Measurements from ENCODE around the gene CERS3. TPM values are rescaled to one million over a fixed set of nuclear protein-coding genes. Genes with fewer than 3 reads are reported as not detected.

CERS3 gene
- total RNA-seq, 1 donor from 2014 or later, result not detected

DNA sequence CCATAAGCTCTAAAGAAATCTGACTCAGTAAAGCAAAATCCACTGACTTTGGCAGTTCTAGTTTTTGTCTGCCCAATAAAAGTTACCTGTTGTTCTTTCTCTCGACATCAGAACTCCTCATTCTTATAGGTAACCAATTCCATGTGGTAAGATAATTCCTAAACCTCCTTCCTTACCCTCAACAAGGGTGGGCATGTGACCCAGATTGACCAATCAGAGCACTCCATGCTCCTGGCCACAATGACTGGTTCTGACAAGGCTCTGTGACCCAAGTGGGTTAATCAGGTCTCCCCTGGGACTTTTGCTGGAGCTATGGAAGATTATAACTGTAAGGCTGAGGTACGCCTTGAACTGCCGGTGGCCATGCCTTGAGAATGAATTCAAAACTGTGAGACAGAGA lies 41.5 kb upstream of the CERS3 start:
- no peaks in the 10 kb centered on the region for H3K27me3 Mint-ChIP-seq (ENCODE audit: unreplicated experiment)
- H3K36me3 Mint-ChIP-seq (ENCODE audit: low read depth, unreplicated experiment), result peaks cover 5% of the 10 kb centered on the region
- H3K4me3 Mint-ChIP-seq (ENCODE audit: unreplicated experiment), result no peak overlapping the region
- H3K27ac Mint-ChIP-seq (ENCODE audit: unreplicated experiment), result no peak overlapping the region
- DNase-seq (ENCODE audit: low spot score), result no peak
- H3K9me3 Mint-ChIP-seq (ENCODE audit: unreplicated experiment), result no peaks in the 10 kb centered on the region
- TF ChIP-seq, protein P1, sequence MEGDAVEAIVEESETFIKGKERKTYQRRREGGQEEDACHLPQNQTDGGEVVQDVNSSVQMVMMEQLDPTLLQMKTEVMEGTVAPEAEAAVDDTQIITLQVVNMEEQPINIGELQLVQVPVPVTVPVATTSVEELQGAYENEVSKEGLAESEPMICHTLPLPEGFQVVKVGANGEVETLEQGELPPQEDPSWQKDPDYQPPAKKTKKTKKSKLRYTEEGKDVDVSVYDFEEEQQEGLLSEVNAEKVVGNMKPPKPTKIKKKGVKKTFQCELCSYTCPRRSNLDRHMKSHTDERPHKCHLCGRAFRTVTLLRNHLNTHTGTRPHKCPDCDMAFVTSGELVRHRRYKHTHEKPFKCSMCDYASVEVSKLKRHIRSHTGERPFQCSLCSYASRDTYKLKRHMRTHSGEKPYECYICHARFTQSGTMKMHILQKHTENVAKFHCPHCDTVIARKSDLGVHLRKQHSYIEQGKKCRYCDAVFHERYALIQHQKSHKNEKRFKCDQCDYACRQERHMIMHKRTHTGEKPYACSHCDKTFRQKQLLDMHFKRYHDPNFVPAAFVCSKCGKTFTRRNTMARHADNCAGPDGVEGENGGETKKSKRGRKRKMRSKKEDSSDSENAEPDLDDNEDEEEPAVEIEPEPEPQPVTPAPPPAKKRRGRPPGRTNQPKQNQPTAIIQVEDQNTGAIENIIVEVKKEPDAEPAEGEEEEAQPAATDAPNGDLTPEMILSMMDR (IDR thresholded peaks at IDR 0.05; ENCODE audit: unreplicated experiment), result no peak
- H3K4me1 Mint-ChIP-seq (ENCODE audit: unreplicated experiment), result peaks cover 5% of the 10 kb centered on the region

GRCh38 chr15:100569391-100569790 lies 40.6 kb upstream of the CERS3 start:
- Mint-ChIP-seq H3K4me3 (ENCODE audit: unreplicated experiment) (no peak overlapping the region), H3K9me3 (ENCODE audit: unreplicated experiment) (no peaks in the 10 kb centered on the region), H3K36me3 (ENCODE audit: low read depth, unreplicated experiment) (peaks cover 5% of the 10 kb centered on the region), H3K27ac (ENCODE audit: unreplicated experiment) (no peak overlapping the region), H3K4me1 (ENCODE audit: unreplicated experiment) (peaks cover 5% of the 10 kb centered on the region), H3K27me3 (ENCODE audit: unreplicated experiment) (no peaks in the 10 kb centered on the region)
- TF ChIP-seq, protein P1 (IDR thresholded peaks at IDR 0.05; ENCODE audit: unreplicated experiment), result no peak
- DNase-seq (ENCODE audit: low spot score), result no peak

DNA sequence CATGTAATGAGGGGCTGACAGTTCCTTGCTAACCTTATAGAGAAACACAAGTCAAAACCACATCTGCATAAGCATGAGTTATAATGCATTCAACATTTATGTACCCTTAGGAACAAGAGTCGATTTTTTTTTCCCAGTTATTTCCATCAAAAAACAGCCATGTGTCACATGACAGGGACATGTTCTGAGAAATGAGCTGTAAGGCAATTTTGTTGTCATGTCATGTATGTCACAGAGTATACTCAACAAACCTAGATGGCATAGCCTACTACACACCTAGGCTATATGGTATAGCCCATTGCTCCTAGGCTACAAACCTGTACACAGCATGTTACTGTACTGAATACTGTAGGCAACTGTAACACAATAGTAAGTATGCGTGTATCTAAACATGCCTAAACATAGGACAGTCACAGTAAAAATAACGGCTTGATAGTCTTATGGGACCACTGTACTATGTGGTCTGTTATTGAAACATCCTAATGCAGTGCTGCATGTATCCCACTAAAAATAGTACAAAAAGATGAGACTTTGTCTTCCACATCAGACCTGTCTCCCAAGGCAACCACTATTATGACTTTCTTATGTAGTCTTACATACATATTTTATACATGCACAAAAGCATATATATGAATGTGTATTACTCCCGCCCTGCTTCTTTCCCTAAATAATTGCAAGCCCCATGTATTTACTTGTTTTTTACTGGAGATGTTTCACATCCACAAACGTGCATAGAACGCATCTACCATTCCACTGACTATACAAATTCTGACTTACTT lies 38.3 kb upstream of the CERS3 start:
- H3K4me3 Mint-ChIP-seq (ENCODE audit: unreplicated experiment), result no peak overlapping the region
- H3K27me3 Mint-ChIP-seq (ENCODE audit: unreplicated experiment), result no peaks in the 10 kb centered on the region
- TF ChIP-seq, protein P1 (IDR thresholded peaks at IDR 0.05; ENCODE audit: unreplicated experiment), result no peak
- peaks cover 5% of the 10 kb centered on the region for H3K4me1 Mint-ChIP-seq (ENCODE audit: unreplicated experiment)
- H3K9me3 Mint-ChIP-seq (ENCODE audit: unreplicated experiment), result no peaks in the 10 kb centered on the region
- no peak for DNase-seq (ENCODE audit: low spot score)
- no peak overlapping the region for H3K27ac Mint-ChIP-seq (ENCODE audit: unreplicated experiment)
- H3K36me3 Mint-ChIP-seq (ENCODE audit: low read depth, unreplicated experiment), result peaks cover 5% of the 10 kb centered on the region

DNA sequence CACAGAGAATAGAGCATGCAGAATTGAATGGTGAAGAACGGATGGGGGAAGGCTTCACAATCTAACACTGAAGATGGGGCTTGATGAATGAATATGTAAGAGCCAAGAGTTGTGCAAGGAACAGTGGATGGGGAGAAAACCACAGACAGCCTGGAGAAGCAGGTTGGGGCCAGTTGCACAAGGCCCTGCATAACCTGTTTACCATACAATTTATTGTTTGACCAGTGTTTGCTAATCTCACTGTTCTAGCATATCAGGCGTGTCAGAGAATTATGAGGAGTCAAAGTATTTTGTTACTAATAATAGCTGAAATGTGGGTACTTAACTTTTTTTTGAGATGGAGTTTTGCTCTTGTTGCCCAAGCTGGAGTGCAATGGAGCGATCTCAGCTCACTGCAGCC lies 36.8 kb upstream of the CERS3 start:
- DNase-seq (ENCODE audit: low spot score), result no peak
- Mint-ChIP-seq H3K36me3 (ENCODE audit: low read depth, unreplicated experiment) (peaks cover 4% of the 10 kb centered on the region), H3K27ac (ENCODE audit: unreplicated experiment) (no peak overlapping the region), H3K9me3 (ENCODE audit: unreplicated experiment) (no peaks in the 10 kb centered on the region), H3K27me3 (ENCODE audit: unreplicated experiment) (no peaks in the 10 kb centered on the region), H3K4me3 (ENCODE audit: unreplicated experiment) (no peak overlapping the region), H3K4me1 (ENCODE audit: unreplicated experiment) (no peaks in the 10 kb centered on the region)
- TF ChIP-seq, protein P1 (IDR thresholded peaks at IDR 0.05; ENCODE audit: unreplicated experiment), result no peak

DNA sequence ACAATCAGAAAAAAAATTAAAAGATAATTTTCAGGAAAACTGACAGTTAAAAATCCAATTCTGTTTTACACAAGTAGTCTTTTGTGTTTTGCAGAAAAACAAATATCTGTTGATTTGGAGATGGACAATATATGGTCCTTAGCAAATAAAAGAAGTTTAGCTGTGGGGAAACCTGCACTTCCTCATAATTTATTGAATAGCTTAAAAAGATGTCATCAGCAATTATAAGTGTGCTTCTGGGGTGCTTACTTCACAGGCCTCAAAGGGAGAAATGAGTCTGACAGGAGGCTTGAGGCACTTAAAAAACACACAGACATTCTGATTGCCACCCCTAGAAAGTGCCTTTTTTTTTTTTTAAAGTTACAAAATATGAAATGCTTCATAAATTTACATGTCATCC lies 31.6 kb upstream of the CERS3 start:
- Mint-ChIP-seq H3K4me3 (ENCODE audit: unreplicated experiment) (no peak overlapping the region), H3K27me3 (ENCODE audit: unreplicated experiment) (peaks cover 5% of the 10 kb centered on the region), H3K36me3 (ENCODE audit: low read depth, unreplicated experiment) (peaks cover 6% of the 10 kb centered on the region), H3K9me3 (ENCODE audit: unreplicated experiment) (peaks cover 12% of the 10 kb centered on the region), H3K4me1 (ENCODE audit: unreplicated experiment) (no peaks in the 10 kb centered on the region), H3K27ac (ENCODE audit: unreplicated experiment) (no peak overlapping the region)
- TF ChIP-seq, protein P1 (IDR thresholded peaks at IDR 0.05; ENCODE audit: unreplicated experiment), result no peak
- no peak for DNase-seq (ENCODE audit: low spot score)

Measured in endothelial cell (in vitro differentiated cells).